ENCODE data around the gene CFAP47.
"Not testable (repeated sequence)": the region's sequence is repeated elsewhere in the genome, so short reads cannot be mapped to it uniquely, and the experiment has no call there.

CFAP47 gene, protein sequence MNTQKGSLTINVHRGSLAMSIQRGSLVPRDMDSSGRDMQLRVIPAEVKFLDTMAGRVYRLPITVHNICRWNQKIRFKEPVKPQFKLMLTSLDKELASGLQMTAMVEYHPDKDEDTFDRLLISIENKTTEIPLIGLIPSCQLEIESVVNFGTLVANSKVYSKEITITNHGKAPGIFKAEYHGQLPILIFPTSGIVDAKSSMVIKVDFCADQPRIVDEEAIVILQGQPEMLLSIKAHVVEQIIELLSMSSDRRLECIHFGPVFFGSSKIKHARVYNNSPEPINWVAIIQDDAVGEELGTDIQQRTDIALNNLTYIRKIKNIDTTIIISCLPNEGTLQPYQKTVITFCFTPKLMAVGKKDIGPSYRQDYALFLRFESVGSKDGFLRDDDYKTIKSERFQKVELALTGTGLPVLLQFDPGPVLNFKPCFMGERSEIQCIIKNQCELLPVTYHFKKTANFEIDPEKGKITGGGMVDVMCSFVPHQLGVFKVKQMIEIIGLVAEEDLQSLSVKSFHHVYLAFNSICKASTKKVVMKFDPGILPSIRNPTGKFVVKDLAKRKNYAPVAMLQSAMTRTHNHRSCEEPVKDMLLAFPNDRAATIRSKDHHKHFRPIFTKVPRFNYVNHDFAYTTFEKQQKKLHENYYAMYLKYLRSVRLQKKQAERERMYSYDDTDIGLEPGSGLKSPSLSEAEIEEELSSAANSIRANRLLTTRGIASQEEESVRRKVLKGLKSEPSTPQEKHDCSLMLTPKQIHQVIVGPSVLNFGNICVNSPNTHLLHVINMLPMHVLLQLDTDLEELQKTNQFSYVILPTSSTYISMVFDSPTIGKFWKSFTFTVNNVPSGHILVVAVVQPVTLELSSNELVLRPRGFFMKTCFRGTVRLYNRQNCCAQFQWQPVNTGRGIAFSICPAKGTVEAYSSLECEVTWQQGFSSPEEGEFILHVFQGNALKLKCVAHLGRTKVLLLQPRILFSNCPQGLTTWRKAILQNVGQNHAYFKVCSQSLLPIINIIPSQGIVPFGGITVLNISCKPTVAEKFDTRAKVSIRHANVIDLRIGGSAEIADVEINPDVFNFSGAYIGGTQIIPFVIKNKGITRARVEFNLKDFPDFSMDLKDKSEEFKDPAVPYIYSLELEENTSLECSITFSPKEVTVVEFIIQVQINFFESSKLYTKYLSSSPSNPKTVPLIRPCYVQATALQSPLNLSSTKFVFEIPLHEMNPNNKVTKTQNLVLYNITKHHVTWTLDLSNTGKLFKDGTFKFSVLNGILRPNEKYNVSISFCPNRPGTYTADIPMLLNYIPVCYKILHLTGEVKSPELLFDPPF (N-terminal part only)

DNA sequence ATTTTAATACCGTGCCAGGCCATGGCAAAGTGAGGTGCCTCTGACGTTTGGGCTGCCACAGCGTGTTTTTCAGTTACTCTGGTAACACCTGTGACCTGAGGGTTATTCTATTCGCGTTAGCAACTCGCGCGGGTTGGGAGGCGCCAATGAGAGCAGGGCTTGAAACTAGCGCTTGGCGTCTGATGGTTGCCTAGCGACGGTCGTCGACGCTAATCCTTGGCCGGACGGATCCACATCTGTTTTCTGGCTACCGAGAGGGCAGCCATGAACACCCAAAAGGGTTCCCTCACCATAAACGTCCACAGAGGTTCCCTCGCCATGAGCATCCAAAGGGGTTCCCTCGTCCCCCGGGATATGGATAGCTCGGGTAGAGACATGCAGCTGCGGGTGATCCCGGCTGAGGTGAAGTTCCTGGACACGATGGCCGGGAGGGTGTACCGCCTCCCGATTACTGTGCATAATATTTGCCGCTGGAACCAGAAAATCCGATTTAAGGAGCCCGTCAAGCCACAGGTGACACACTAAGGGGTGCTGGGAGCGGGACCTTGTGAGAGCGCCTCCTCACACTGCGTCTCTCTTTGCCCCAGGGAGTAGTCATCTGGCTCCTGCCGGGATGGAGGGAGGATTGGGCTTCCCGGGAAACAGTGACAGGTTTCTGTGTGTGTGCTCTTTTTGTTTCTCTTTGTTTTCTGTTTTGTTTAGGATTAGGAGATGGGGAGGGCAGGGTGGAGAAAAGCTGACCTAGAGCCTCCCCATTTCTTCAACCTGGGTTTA lies at the start of gene CFAP47:
Gene CFAP47 (plus strand): TSS at position 199 of the 774 bp plus-strand sequence. CDS start 66 bp downstream, at position 265.
- no peak for DNase-seq (ENCODE audit: low read depth)

DNA sequence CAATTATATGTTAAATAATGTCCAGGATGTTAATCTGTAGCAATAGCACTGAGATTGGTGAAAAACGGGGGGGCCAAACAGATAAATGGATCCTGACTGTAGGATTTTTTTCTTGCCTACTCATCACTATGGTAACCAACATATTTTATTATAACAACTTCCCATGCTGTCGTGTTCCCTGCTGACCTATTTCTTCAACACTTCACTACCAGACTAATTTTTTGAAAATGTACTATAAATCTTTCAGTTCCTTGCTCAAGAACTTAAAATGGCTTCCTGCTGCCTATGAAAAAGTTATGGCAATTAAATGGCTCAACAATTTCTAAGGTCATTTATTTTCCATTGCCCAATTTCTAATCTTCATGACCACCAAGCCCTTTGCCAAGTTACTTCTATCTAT lies 38.9 kb upstream of the CFAP47 start:
- DNase-seq (ENCODE audit: low read depth): no peak

DNA sequence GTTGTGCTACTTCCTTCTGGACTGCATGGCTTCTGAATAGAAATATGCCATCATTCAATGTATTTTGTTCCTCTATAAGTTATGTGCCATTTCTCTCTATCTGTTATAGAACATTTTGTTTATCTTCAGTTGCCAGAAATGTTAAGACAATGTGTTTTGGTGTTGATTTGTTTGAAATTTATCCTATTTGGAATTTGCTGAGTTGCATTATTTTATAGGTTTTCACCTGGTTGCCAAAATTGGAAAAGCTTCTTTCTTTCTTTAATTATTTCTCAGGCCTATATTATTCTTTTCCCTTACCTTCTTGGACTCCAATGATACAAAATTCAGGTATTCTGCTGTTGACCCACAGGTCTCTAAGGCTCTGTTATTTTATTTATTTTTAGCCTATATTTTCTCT lies 33.4 kb upstream of the CFAP47 start:
- DNase-seq (ENCODE audit: low read depth): no peak

DNA sequence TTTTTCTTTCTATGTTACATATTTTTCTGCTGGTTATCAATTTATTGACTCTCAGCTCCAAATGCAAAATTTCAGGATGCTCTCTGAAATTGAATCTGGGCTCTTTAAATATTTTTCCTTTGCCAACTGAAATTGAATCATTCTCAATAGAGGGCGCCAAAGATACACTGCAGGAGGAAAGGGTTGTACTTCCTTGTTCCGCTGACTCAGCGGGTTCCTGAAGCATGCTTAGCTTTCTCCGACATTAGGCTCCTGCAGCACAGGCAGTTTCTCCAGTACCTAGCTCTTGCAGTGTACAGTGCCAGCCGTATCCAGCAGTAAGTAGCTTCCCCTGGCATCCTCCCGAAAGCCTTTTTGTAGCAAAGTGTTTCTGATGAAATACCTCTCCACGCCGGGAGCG lies 28.8 kb upstream of the CFAP47 start:
- no peak for DNase-seq (ENCODE audit: low read depth)

DNA sequence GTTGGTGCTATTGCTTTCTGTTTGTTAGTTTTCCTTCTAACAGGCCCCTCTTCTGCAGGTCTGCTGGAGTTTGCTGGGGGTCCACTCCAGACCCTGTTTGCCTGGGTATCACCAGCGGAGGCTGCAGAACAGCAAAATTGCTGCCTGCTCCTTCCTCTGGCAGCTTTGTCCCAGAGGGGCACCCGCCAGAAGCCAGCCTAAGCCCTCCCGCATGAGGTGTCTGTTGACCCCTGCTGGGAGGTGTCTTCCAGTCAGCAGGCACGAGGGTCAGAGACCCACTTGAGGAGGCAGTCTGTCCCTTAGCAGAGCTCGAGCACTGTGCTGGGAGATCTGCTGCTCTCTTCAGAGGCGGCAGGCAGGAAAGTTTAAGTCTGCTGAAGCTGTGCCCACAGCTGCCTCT lies 67.3 kb downstream of the CFAP47 start:
- DNase-seq (ENCODE audit: low read depth): not testable (repeated sequence)

DNA sequence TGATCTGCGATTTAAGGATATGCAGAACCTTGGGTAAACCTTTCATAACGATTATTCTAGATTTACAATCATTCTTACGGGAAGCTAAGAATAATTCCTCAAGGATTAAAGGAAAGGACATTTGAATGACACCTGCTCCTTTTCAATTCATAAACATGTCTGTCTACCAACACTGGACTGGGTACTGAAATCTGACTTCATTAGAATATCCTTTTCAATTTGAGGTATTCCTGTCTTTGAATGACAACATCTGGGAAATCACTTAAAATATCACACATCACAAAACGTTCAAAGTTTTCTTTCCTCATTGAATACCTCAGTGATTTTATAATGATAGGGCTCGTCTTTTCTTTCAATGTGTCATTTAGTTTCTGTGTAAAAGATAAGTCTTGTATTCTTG lies 87.7 kb downstream of the CFAP47 start:
- no peak for DNase-seq (ENCODE audit: low read depth)

DNA sequence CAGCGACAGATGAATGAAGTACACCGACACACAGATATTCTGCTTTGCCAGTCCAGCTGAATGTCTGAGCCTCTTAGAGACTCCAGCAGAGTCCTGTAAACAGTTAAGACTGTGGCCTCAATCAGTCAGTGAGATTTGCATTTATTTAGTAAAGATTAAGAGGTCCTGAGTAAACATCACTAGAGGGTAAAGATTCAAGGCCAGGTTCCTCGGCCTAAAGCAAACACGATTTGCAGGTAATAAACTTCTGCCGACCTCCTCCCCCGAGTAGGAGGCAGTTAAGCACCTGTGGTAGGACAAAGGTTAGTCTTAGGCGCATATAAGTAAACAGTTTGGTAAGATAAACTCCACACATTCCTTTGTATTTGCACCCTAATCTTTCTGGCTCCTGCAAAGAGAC lies 99.6 kb downstream of the CFAP47 start:
- no peak for DNase-seq (ENCODE audit: low read depth)

DNA sequence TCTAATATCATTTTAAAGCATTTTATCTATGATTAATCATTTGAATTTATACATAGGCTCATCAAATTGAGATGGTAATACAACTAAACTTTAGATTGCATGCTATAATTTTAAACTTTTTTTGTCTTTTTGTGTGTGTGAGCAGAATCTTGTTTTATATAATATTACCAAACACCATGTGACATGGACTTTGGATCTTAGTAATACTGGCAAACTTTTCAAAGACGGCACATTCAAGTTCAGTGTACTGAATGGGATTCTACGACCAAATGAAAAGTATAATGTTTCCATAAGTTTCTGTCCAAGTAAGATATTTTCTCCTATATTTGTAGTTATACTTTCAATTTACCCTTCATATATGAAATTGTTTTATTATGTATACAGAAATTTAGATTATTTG lies 116.0 kb downstream of the CFAP47 start:
- no peak for DNase-seq (ENCODE audit: low read depth)

DNA sequence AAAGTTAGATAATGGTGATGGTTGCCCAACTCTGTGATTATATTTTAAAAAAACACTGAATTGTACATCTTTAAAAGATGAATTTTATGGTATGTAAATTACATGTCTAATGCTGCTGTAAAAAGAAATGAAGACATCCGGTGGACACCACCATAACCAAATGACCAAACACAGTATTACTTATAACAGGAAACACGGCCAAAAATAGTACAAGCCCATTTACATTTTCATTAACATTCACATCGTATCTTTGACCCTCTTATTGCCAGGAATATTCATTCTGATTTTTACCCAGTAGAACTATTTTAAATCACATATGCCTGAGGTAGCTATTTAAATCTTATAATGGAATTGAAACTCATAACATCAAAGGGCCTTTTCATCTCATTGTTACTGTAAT lies 143.2 kb downstream of the CFAP47 start:
- DNase-seq (ENCODE audit: low read depth): no peak

DNA sequence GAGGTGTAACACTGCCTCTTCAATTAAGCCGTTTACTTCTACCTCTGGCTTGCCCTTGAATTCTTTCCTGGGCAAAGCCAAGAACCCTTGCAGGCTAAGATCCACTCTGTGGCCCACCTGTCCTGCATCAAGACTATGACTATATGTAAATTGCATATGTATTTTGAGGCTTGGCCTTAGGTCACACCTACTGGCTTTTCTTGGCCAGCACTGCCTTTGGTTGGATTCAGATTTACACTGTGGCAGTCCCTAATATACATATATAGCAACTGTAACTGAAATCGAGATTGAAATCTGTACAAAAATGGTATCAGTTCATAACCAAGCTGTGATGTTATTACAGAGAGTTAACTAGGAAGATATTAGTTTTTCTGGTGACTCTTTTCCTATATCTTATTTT lies 151.5 kb downstream of the CFAP47 start:
- DNase-seq (ENCODE audit: low read depth): no peak

DNA sequence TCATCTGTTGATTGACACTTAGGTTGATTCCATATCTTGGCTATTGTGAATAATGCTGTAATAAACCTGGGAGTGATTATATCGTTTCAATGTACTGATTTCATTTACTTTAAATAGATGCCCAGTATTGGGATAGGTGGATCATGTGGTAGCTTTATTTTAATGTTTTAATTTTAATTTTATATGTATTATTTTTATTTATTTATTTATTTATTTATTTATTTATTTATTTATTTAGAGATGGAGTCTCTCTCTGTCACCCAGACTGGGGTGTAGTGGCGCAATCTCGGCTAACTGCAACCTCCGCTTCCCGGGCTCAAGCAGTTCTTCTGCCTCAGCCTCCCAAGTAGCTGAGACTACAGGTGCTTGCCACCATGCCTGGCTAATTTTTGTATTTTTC lies 155.5 kb downstream of the CFAP47 start:
- DNase-seq (ENCODE audit: low read depth): not testable (repeated sequence)

DNA sequence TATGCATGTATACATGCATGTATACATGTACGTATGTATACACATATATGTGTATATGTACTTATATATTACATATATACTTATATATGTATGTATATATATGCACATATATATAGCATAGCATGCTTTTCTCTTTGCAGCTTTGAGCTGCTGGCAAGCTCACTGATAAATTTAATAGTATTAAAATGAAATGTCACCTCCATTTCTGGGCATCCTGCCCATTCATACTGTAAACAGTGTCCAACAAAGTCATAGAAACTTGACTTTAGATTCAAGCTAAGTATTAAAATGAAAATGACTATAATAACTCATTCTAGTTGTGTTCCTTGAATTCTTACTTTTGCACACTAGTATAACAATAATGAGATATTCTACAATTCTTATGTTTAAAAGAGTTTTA lies 163.7 kb downstream of the CFAP47 start:
- no peak for DNase-seq (ENCODE audit: low read depth)

DNA sequence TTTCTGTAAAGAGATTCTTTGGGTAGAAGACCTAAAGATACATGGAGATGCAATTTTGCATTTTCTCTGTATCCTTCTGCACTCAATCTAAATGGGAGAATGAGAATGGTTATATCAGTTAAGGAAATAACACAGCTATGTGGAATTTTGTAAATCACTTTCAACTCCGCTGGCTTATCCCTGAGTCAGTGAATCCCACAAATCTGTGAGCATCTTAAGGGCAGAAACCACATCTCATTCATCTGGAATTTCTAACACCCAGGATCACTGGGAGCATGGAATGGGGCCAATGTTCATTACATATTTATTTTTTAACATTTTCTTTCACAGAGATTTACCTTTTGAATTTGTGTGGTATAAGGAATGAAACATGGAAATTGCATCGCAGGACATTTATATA lies 167.8 kb downstream of the CFAP47 start:
- no peak for DNase-seq (ENCODE audit: low read depth)

DNA sequence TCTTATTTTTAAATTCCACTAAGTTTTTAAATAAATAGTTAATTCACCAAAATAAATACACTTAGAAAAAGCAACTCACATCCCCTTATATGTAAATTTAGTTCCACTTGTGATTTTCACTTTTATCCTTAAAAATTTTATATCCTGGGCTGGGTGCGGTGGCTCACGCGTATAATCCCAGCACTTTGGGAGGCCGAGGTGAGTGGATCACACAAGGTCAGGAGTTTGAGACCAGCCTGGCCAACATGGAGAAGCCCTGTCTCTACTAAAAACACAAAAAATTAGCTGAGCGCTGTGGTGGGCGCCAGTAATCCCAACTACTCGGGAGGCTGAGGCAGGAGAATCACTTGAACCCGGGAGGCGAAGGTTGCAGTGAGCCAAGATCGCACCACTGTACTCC lies 169.4 kb downstream of the CFAP47 start:
- not testable (repeated sequence) for DNase-seq (ENCODE audit: low read depth)

DNA sequence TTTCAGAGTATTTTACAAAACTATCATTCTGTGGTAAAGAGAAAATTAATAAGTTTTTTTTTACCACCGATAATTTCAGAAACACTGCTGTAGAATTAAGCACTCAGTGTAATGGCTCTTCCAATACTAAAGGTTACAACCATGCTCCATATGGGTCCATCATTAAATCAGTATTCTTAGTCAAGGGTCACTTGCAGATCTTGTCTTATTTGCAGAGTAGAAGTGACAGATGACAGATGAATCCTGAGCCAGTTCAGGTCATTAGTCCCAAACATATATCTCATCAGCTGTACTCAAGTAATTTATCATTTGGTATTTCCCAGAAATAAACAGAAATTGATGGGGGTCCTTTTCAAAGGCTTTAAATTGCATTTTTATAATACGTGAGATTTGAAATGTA lies 182.9 kb downstream of the CFAP47 start:
- DNase-seq (ENCODE audit: low read depth): no peak

DNA sequence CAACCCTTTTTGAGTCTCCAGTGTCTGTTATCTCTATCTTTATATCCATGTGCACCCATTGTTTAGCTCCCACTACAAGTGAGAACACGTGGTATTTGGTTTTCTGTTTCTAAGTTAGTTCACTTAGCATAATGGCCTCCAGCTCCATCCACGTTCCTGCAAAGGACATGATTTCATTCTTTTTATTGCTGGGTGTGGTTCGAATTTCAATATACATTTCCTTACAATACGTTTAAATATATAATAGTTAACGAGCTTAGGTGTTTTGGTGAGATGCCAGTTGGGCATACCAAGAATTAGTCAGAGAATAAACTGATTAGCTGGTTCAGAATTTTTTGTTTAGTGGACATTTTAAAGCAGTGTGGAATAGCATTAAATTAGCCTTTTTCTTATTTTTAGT lies 196.7 kb downstream of the CFAP47 start:
- no peak for DNase-seq (ENCODE audit: low read depth)

DNA sequence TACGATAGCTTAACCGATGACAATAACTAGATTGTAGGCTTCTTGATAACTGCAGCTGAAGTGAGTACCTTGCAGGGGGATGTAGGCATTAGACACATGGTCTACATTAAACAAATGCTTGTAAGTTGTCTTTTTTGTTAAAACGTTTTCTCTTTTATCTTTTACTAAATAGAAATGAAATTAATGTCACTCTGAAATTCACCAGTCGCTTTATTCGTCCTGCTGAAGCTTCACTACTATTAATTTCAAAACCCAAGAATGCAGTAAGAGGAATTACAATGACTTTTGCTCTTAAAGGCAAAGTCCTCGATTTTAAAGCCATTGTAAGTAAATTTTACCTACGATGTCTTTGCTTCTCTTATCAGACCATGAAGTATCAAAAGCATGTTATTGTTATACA lies 239.7 kb downstream of the CFAP47 start:
- no peak for DNase-seq (ENCODE audit: low read depth)

DNA sequence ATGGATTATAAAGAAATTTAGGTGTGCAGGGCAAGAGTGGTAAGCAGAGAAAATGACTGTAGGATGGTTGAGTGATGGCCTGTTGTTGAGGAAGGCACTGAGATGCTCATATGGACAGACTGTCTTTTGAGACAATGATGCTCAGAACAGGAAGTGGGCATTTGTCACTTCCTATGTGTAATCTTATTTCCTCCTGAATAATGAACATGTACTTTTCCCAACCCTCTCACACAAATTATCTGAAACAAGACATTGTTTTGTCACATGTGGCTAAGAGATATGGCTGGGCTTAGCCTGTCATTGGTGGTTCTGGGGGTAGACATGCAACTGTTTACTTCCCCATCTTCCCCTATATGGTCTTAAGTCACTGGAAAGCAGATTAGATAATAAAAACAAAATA lies 240.5 kb downstream of the CFAP47 start:
- DNase-seq (ENCODE audit: low read depth): no peak

DNA sequence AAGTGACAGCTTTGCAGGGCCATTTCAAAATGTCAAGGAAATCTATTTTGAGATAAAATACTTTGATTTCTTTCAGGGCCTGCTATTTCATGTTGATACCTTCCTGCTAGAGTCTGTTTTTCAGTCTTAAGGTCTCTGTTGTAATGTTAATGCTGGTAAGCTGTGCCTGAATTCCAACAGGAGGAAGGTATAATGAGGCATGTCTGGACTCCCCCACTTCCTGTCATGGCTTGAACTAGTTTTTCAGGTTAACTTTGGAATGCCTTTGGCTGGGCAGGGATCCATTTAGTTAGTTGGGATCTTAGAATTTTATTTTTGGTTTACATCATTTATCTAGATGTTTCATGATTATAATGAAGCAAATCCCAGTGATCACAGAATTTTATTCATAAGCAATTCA lies 279.0 kb downstream of the CFAP47 start:
- DNase-seq (ENCODE audit: low read depth): no peak

DNA sequence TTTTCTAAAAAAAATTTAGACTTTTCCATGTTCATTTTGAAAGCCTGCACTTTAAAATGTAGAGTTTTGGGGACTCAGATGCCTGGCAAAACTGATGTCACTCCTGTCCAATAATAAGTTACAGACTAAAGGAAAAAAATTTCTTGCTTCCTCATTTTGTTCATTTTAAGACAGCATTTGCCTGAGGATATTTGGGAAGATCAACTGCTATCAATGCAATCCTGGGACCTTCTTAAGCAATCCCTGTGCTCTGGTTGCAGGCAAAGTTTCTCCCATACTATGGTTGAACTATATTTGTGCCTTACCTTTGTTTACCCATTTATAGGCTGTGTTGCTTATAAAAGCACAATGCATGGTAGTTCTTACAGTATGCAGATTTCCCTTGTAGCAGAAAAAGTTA lies 280.4 kb downstream of the CFAP47 start:
- no peak for DNase-seq (ENCODE audit: low read depth)

DNA sequence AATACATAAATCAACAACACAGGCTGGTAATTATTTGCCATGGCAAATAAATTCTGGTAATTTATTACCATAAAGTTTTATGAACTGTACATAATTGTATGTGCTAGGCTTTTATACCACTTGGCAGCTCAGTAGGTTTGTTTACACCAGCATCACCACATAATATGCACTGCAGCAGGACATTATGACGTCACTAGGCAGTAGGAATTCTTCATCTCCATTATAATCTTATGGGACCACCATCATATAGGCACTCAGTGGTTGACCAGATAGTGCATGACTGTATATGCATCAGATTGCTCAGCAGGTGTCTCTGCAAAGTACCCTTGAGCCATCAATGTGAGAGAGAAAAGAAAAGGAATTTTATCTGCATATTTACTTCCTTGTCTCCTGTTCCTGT lies 295.4 kb downstream of the CFAP47 start:
- no peak for DNase-seq (ENCODE audit: low read depth)

DNA sequence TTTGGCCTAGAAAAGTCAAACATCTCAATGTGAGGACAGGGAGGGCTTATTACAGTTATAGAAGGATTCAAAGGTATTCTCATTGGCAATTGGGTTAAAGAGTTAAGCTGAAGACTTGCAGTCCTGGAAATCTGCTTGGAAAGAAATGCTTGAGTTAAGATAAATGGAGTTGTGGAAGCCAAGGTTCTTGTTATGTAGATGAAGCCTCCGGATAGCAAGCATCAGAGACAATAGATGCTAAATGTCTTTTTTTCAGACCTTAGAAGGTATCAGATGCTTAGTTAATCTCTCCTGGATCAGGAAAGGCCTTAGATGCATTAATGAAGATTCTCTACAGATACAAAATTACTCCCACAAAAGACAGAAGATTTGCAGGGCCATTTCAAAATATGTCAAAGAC lies 299.3 kb downstream of the CFAP47 start:
- no peak for DNase-seq (ENCODE audit: low read depth)
